OCI-LY7 (cell line): ENCODE measurements around the gene ZNRF2. TPM values are rescaled to one million over a fixed set of nuclear protein-coding genes. Genes with fewer than 3 reads are reported as not detected.
A peak's percentile ranks its signal among the peaks of the same experiment; 100 is the strongest.

Experiments used
- BruUV-seq: library from RNA; stranded (reverse); fragments of 400-500 nt; replicated peaks from 2 replicates; lab custom pipeline; 2021; lab: Mats Ljungman, UMichigan
- CTCF ChIA-PET: fragments of 300-600 bp; sonication (Branson Sonifier 250); formaldehyde crosslinking; loops from one replicate; lab custom pipeline; 2022; ENCODE audit warnings: antibody characterized with exemption; ENCODE audit not compliant: unreplicated experiment; lab: Charles Lee
- POLR2A ChIA-PET: fragments of 300-600 bp; sonication (Branson Sonifier 250); formaldehyde crosslinking; loops from one replicate; lab custom pipeline; 2022; ENCODE audit warnings: antibody characterized with exemption; lab: Charles Lee
- DNase-seq: peaks from one replicate; pipeline ENCODE4 v3.0.0-alpha.2; 2015; ENCODE audit warnings: low spot score
- H2AFZ ChIP-seq: fragments of 200-600 bp; sonication (generic), shearing (Covaris generic); 2 replicates; pipeline ENCODE4 v1.6.1; 2014; ENCODE audit warnings: mild to moderate bottlenecking, antibody characterized with exemption, low read length, moderate library complexity
- H3K27ac ChIP-seq: fragments of 200-600 bp; sonication (generic); 2 replicates; pipeline ENCODE4 v1.5.1; 2014; ENCODE audit warnings: mixed run types, low read depth, mild to moderate bottlenecking, moderate library complexity, low read length, inconsistent platforms; ENCODE audit not compliant: poor library complexity, severe bottlenecking
- H3K36me3 ChIP-seq: fragments of 200-600 bp; sonication (generic); 2 replicates; pipeline ENCODE4 v1.6.1; 2014; ENCODE audit warnings: mild to moderate bottlenecking, antibody characterized with exemption, low read length, moderate library complexity, mixed read lengths; ENCODE audit not compliant: insufficient read depth
- H3K4me1 ChIP-seq: fragments of 200-600 bp; sonication (generic); 2 replicates; pipeline ENCODE4 v1.5.1; 2014; ENCODE audit warnings: mild to moderate bottlenecking, low read length; ENCODE audit not compliant: insufficient read depth, poor library complexity, severe bottlenecking
- H3K4me2 ChIP-seq: fragments of 200-600 bp; sonication (generic); 2 replicates; pipeline ENCODE4 v1.6.1; 2014; ENCODE audit warnings: mild to moderate bottlenecking, low read length
- H3K4me3 ChIP-seq: fragments of 200-600 bp; sonication (generic); 2 replicates; pipeline ENCODE4 v1.5.1; 2014; ENCODE audit warnings: mild to moderate bottlenecking, low read depth, low read length; ENCODE audit not compliant: poor library complexity, severe bottlenecking
- H3K79me2 ChIP-seq: fragments of 200-600 bp; sonication (generic); 2 replicates; pipeline ENCODE4 v1.6.1; 2016; ENCODE audit warnings: low read depth, mild to moderate bottlenecking, low read length, moderate library complexity, mixed read lengths; ENCODE audit not compliant: insufficient read depth
- H3K9me2 ChIP-seq: fragments of 200-600 bp; sonication (generic); 2 replicates; pipeline ENCODE4 v1.6.1; 2016; ENCODE audit warnings: mild to moderate bottlenecking, low read length, mixed read lengths; ENCODE audit not compliant: insufficient read depth
- H3K9me3 ChIP-seq: fragments of 200-600 bp; sonication (generic); 2 replicates; pipeline ENCODE4 v1.6.1; 2014; ENCODE audit warnings: mild to moderate bottlenecking, mixed run types, low read length, mixed read lengths
- H4K20me1 ChIP-seq: fragments of 200-600 bp; sonication (generic); 2 replicates; pipeline ENCODE4 v1.6.1; 2014; ENCODE audit warnings: mild to moderate bottlenecking, antibody characterized with exemption, low read length, moderate library complexity, mixed read lengths; ENCODE audit not compliant: insufficient read depth
- CTCF ChIP-seq: fragments of 200-600 bp; sonication (generic); conservative IDR thresholded peaks from 2 replicates; pipeline ENCODE4 v1.5.1; 2014; ENCODE audit warnings: mild to moderate bottlenecking, antibody characterized with exemption, low read length, moderate library complexity, mixed read lengths
- EZH2phosphoT487 ChIP-seq: fragments of 200-600 bp; sonication (generic); IDR thresholded peaks from 2 replicates; pipeline ENCODE4 v1.6.1; 2018; ENCODE audit warnings: low read depth, borderline replicate concordance, mild to moderate bottlenecking, mixed run types, antibody characterized with exemption, low read length, moderate library complexity, mixed read lengths
- intact Hi-C: fragments of 100-400 bp; cut with micrococcal nuclease; formaldehyde crosslinking; loops from one replicate; pipeline ENCODE4 v1.10.0; 2022; ENCODE audit not compliant: unreplicated experiment
- total RNA-seq, 2 experiments: library from RNA; depleted of rRNA in 1 of 2; stranded (reverse); fragments of >200 nt in 1 of 2; shearing (Covaris generic) in 1 of 2; gene quantifications; 2 replicates each; pipeline ENCODE4 v1.2.3, GENCODE V29; 2014 to 2022

Gene ZNRF2
- total RNA-seq, 2 experiments from 2014 or later = 21.2 to 24.7 TPM

GRCh38 chr7:30332549-30332948 is 48.2 kb downstream of the ZNRF2 start:
- peaks cover 21% of the 10 kb centered on the region for H3K36me3 ChIP-seq
- no peak overlapping the region for H3K4me2 ChIP-seq
- peaks cover 7% of the 10 kb centered on the region for H4K20me1 ChIP-seq
- intact Hi-C loops = no loop called here
- H3K9me2 ChIP-seq = no peaks in the 10 kb centered on the region
- TF ChIP-seq CTCF (no peak), EZH2phosphoT487 (no peak)
- peaks cover 93% of the 10 kb centered on the region for H3K79me2 ChIP-seq
- no peak overlapping the region for H3K27ac ChIP-seq
- H3K4me3 ChIP-seq = no peak overlapping the region
- DNase-seq = no peak
- H2AFZ ChIP-seq = no peak overlapping the region
- peaks cover 15% of the 10 kb centered on the region; the same call in 1 of the 2 replicates for H3K9me3 ChIP-seq
- H3K4me1 ChIP-seq = peaks cover 51% of the 10 kb centered on the region
- ChIA-PET POLR2A (interaction anchor here (0.7 to 1.5 kb wide), 3 partner anchors 20 to 38 kb away, joined by 3 to 5 read pairs (median 3); no protein-coding TSS in a partner anchor), CTCF (interaction anchor here (1.1 kb wide), 1 partner anchor 10 kb away, joined by 6 read pairs; no protein-coding TSS in a partner anchor)
- no TSS peak for BruUV-seq

GRCh38 chr7:30335763-30336487 is 51.5 kb downstream of the ZNRF2 start:
- Histone ChIP-seq H4K20me1 (peaks cover 7% of the 10 kb centered on the region), H3K9me3 (peaks cover 15% of the 10 kb centered on the region; the same call in 1 of the 2 replicates), H3K36me3 (peaks cover 16% of the 10 kb centered on the region), H3K9me2 (no peaks in the 10 kb centered on the region), H3K79me2 (peaks cover 72% of the 10 kb centered on the region), H3K4me1 (peaks cover 22% of the 10 kb centered on the region), H3K27ac (no peak overlapping the region), H3K4me3 (no peak overlapping the region), H2AFZ (no peak overlapping the region), H3K4me2 (no peak overlapping the region)
- BruUV-seq = no TSS peak
- TF ChIP-seq EZH2phosphoT487 (no peak), CTCF (no peak)
- ChIA-PET POLR2A (interaction anchor here (0.7 to 1.9 kb wide), 10 partner anchors 8 to 130 kb away, joined by 3 to 9 read pairs (median 3); no protein-coding TSS in a partner anchor), CTCF (no interaction called here)
- intact Hi-C loops = no loop called here
- DNase-seq = no peak

DNA sequence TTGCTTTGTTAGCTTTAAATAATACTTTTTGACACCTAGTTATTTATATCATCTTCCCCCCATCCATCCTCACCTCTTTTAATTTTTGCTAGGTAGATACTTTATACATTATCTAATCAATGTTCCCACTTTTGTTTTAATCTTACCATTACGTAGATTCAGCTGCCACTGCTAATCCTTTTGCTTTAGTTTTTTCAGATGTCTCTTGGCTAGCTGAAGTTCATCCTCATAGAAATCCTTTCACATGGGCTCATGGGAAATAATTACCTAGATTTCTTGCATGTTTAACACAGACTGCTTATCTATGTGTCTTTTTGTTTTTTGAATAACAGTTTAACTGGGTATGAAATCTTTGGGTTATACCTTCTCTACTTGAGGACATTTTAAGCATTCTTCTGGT is 60.1 kb downstream of the ZNRF2 start:
- no TSS peak for BruUV-seq
- Histone ChIP-seq H3K9me2 (no peaks in the 10 kb centered on the region), H3K4me3 (no peak overlapping the region), H2AFZ (no peak overlapping the region), H3K79me2 (peaks cover 78% of the 10 kb centered on the region), H3K27ac (no peak overlapping the region), H3K4me1 (peaks cover 56% of the 10 kb centered on the region), H3K9me3 (no peaks in the 10 kb centered on the region), H3K36me3 (no peaks in the 10 kb centered on the region), H4K20me1 (peaks cover 15% of the 10 kb centered on the region; the same call in 1 of the 2 replicates), H3K4me2 (peak overlapping the region; percentile 47)
- DNase-seq = no peak
- CTCF ChIA-PET = no interaction called here
- intact Hi-C loops = loop anchor here (2.0 kb wide), 1 partner anchor 22 kb away; no protein-coding TSS in a partner anchor
- POLR2A ChIA-PET = interaction anchor here (0.9 to 1.7 kb wide), 4 partner anchors 9 to 38 kb away, joined by 3 to 9 read pairs (median 4); no protein-coding TSS in a partner anchor
- TF ChIP-seq CTCF = no peak
- TF ChIP-seq EZH2phosphoT487 = no peak
